GM19468 (cell line): ENCODE results near the gene CD300A.

Source experiments
- ATAC-seq: cut with Tn5 transposase; IDR thresholded peaks from one replicate; pipeline ENCODE4 v1.9.1; 2021; ENCODE audit warnings: mild to moderate bottlenecking, moderate library complexity, moderate number of reproducible peaks; ENCODE audit not compliant: unreplicated experiment; ENCODE audit errors: extremely low read depth

CD300A gene

GRCh38 chr17:74439691-74440567 lies 26.5 kb upstream of the CD300A start:
- no peak for ATAC-seq

- no peak for ATAC-seq
Measured at GRCh38 chr17:74441537-74441936, 24.9 kb upstream of the CD300A start.

GRCh38 chr17:74442291-74442669 lies 24.2 kb upstream of the CD300A start:
- no peak for ATAC-seq

GRCh38 chr17:74442670-74443515 lies 23.5 kb upstream of the CD300A start:
- no peak for ATAC-seq

GRCh38 chr17:74443516-74444296 lies 22.7 kb upstream of the CD300A start:
- no peak for ATAC-seq

GRCh38 chr17:74444406-74444805 lies 22.0 kb upstream of the CD300A start:
- no peak for ATAC-seq

- ATAC-seq = no peak
Measured at GRCh38 chr17:74445158-74445557, 21.3 kb upstream of the CD300A start.

- no peak for ATAC-seq
Measured at GRCh38 chr17:74446551-74447500, 19.6 kb upstream of the CD300A start.

- no peak for ATAC-seq
Measured at GRCh38 chr17:74447628-74448159, 18.7 kb upstream of the CD300A start.

GRCh38 chr17:74448756-74449155 lies 17.7 kb upstream of the CD300A start:
- ATAC-seq = no peak

- ATAC-seq = no peak
Measured at GRCh38 chr17:74449306-74449705, 17.1 kb upstream of the CD300A start.

- ATAC-seq = no peak
Measured at GRCh38 chr17:74449773-74450172, 16.7 kb upstream of the CD300A start.

GRCh38 chr17:74450231-74450630 lies 16.2 kb upstream of the CD300A start:
- no peak for ATAC-seq

- ATAC-seq = no peak
Measured at GRCh38 chr17:74450925-74451403, 15.5 kb upstream of the CD300A start.

GRCh38 chr17:74451557-74451956 lies 14.9 kb upstream of the CD300A start:
- no peak for ATAC-seq

GRCh38 chr17:74452033-74452840 lies 14.2 kb upstream of the CD300A start:
- no peak for ATAC-seq

- ATAC-seq = no peak
Measured at GRCh38 chr17:74452841-74453661, 13.4 kb upstream of the CD300A start.
